ENCODE results near the gene RNF222.

GRCh38 chr17:8398980-8399379 lies 1.4 kb upstream of the RNF222 start:
- no peak for TF ChIP-seq FOXP2 (optimal IDR thresholded peaks at IDR 0.05; ENCODE audit: control extremely low read depth, extremely low read length, insufficient read depth)
- TF ChIP-seq EZH2 (IDR thresholded peaks at IDR 0.05) = no peak
